DND-41 (cell line): ENCODE data around the gene TEC.

Experiments
- CTCF ChIP-seq: IDR thresholded peaks from 2 replicates; pipeline ENCODE4 v1.5.1; 2012; ENCODE audit warnings: borderline replicate concordance, low read length, moderate library complexity, mild to moderate bottlenecking; ENCODE audit not compliant: poor library complexity, severe bottlenecking; ENCODE audit errors: extremely low read depth
- EZH2 ChIP-seq: IDR thresholded peaks from 3 replicates; pipeline ENCODE4 v1.6.1; 2012; ENCODE audit warnings: borderline replicate concordance, low read depth, mild to moderate bottlenecking, moderate library complexity, low read length, inconsistent platforms; ENCODE audit not compliant: severe bottlenecking

- TF ChIP-seq CTCF (no peak), EZH2 (no peak)
Measured at GRCh38 chr4:48090621-48091020, 179.0 kb downstream of the TEC start.
